Suprapubic skin (tissue), 4 donors: ENCODE data around the gene PTGER2. TPM values are rescaled to one million over a fixed set of nuclear protein-coding genes. Genes with fewer than 3 reads are reported as not detected.

ENCODE experiments used
- DNase-seq, 2 donors: peaks; one replicate each; pipeline ENCODE4 v3.0.0-alpha.2; 2019; ENCODE audit warnings: low spot score in 2 of 2
- H3K27ac ChIP-seq: fragments of 200-600 bp; sonication (generic); one replicate; pipeline ENCODE4 v1.5.1; 2019
- H3K27me3 ChIP-seq: fragments of 200-600 bp; sonication (generic); one replicate; pipeline ENCODE4 v1.5.1; 2019
- H3K36me3 ChIP-seq: fragments of 200-600 bp; sonication (generic); one replicate; pipeline ENCODE4 v1.5.1; 2019
- H3K4me1 ChIP-seq: fragments of 200-600 bp; sonication (generic); one replicate; pipeline ENCODE4 v1.5.1; 2019
- H3K4me3 ChIP-seq: fragments of 200-600 bp; sonication (generic); one replicate; pipeline ENCODE4 v1.5.1; 2019; ENCODE audit warnings: mild to moderate bottlenecking
- H3K9me3 ChIP-seq: fragments of 200-600 bp; sonication (generic); one replicate; pipeline ENCODE4 v1.5.1; 2019
- EP300 ChIP-seq: sonication (generic); formaldehyde crosslinking; IDR thresholded peaks from one replicate; pipeline ENCODE4 v1.6.1; 2017; ENCODE audit warnings: antibody characterized with exemption
- POLR2A ChIP-seq, 2 donors: fragments of 450-650 bp; IDR thresholded peaks; one replicate each; pipeline ENCODE4 v1.6.1; 2017; ENCODE audit warnings: antibody characterized with exemption in 2 of 2, mild to moderate bottlenecking in 2 of 2, moderate library complexity in 2 of 2
- POLR2AphosphoS5 ChIP-seq, 3 donors: sonication (generic); formaldehyde crosslinking; IDR thresholded peaks; one replicate each; pipeline ENCODE4 v1.6.1; 2017; ENCODE audit warnings: antibody characterized with exemption in 3 of 3
- WGBS: methylation state at CpG from one replicate; pipeline ENCODE4 v1.1.5; 2018; 5-methylcytosine and 5-hydroxymethylcytosine counted together
- total RNA-seq, 4 donors: library from RNA; depleted of rRNA; stranded (reverse); fragments of >200 nt; gene quantifications; one replicate each; pipeline ENCODE4 v1.1.0, GENCODE V29; 2016
- TF ChIP-seq, protein P1 (sequence below), 2 donors: fragments of 200-600 bp in 1 of 2; fragments of 450-650 bp in 1 of 2; sonication (generic) in 1 of 2; IDR thresholded peaks; one replicate each; pipeline ENCODE4 v1.5.1; 2016 to 2019; ENCODE audit warnings: antibody characterized with exemption in 2 of 2, mild to moderate bottlenecking in 1 of 2, moderate library complexity in 1 of 2

Gene PTGER2
- total RNA-seq, 4 donors from 2014 or later, result 0.49 to 1.0 (median 0.68) TPM

DNA sequence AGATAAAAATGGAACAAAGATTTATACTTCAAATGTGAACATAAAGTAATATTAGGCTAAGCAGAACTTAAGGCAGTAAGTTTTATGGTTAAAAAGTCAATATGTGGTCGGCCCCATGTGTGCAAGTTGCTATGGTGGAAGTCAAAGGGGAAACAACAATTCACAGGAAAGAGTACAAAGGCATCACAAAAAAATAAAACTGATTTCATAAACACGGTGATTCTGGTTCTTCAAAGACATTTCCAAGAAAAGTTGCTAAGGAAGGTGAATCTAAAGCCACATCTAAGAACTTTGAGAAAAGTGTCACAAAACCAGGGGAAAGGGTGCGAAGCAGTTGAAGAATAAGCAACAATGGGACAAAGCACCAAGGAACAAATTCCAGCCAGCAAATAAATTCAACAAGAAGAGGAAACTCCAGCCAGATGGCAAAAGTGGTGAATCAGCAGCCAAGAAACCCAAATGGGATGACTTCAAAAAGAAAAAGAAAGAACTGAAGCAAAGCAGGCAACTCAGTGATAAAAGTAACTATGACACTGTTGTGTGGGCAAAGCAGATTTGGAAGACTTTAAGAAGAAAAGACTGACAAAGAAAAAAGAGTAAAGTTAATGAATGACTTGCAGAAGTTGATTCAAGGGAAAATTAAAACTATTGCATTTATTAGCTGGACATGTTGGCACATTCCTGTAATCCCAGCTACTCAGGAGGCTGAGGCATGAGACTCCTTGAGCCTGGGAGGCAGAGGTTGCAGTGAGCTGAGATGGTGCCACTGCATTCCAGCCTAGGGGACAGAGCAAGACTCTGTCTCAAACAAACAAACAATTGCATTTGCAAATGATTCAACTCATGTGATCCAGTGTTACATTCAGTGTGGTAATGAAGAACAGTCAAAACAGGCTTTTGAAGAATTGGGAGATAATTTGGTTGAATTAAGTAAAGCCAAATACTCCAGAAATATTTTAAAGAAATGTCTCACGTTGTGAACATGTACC is 27.2 kb upstream of the PTGER2 start:
- no peak for DNase-seq
- Histone ChIP-seq H3K4me3 (no peak overlapping the region), H3K36me3 (no peaks in the 10 kb centered on the region), H3K4me1 (no peaks in the 10 kb centered on the region), H3K27me3 (no peaks in the 10 kb centered on the region), H3K27ac (no peak overlapping the region), H3K9me3 (no peaks in the 10 kb centered on the region)
- 54% methylated on average over 4 of the region's 4 CpGs for WGBS
- TF ChIP-seq POLR2AphosphoS5 (IDR thresholded peaks at IDR 0.05) (no peak), POLR2A (IDR thresholded peaks at IDR 0.05) (no peak), EP300 (no peak)
- TF ChIP-seq, protein P1, sequence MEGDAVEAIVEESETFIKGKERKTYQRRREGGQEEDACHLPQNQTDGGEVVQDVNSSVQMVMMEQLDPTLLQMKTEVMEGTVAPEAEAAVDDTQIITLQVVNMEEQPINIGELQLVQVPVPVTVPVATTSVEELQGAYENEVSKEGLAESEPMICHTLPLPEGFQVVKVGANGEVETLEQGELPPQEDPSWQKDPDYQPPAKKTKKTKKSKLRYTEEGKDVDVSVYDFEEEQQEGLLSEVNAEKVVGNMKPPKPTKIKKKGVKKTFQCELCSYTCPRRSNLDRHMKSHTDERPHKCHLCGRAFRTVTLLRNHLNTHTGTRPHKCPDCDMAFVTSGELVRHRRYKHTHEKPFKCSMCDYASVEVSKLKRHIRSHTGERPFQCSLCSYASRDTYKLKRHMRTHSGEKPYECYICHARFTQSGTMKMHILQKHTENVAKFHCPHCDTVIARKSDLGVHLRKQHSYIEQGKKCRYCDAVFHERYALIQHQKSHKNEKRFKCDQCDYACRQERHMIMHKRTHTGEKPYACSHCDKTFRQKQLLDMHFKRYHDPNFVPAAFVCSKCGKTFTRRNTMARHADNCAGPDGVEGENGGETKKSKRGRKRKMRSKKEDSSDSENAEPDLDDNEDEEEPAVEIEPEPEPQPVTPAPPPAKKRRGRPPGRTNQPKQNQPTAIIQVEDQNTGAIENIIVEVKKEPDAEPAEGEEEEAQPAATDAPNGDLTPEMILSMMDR (IDR thresholded peaks at IDR 0.05), result no peak

DNA sequence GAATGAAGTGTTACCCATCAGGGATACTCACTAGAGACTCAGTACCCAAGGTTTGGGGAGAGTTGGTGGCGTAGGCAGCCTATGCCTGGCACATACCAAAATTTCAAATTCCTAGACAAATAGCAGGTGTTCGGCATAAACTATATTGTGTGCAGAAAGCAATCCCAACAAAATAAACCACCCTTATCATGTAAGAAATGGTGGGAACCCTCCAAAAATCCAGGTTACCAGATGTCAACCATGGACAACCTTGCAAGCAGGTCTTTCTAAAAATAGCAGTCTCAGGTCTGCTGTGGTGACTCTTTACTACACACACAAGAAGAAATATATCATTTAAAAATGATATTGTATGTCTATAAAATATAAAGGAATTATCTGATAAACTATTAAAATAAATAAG is 17.7 kb upstream of the PTGER2 start:
- Histone ChIP-seq H3K9me3 (no peaks in the 10 kb centered on the region), H3K27ac (no peak overlapping the region), H3K4me3 (no peak overlapping the region), H3K36me3 (no peaks in the 10 kb centered on the region), H3K27me3 (no peaks in the 10 kb centered on the region), H3K4me1 (no peaks in the 10 kb centered on the region)
- TF ChIP-seq, protein P1 (IDR thresholded peaks at IDR 0.05), result no peak
- TF ChIP-seq POLR2AphosphoS5 (IDR thresholded peaks at IDR 0.05) (no peak), EP300 (no peak), POLR2A (IDR thresholded peaks at IDR 0.05) (no peak)
- 96% methylated on average over 2 of the region's 2 CpGs for WGBS
- DNase-seq, result no peak

DNA sequence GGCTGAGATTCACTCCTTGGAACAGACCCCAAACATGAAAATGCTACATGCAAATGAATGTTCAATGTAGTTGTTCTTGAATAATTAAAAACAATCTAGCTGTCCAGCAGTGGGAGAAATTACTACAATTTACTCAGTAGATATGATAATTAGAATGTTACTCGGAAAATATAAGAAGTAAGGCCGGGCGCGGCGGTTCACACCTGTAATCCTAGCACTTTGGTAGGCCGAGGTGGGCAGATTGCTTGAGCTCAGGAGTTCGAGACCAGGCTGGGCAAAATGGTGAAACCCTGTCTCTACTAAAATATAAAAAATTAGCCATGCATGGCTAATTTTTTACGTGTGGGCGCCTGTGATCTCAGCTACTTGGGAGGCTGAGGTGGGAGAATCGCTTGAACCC is 15.3 kb upstream of the PTGER2 start:
- H3K4me1 ChIP-seq, result no peaks in the 10 kb centered on the region
- no peak for DNase-seq
- TF ChIP-seq, protein P1 (IDR thresholded peaks at IDR 0.05), result no peak
- TF ChIP-seq EP300, result no peak
- TF ChIP-seq POLR2AphosphoS5 (IDR thresholded peaks at IDR 0.05), result no peak
- no peak for TF ChIP-seq POLR2A (IDR thresholded peaks at IDR 0.05)
- no peaks in the 10 kb centered on the region for H3K9me3 ChIP-seq
- 89% methylated on average over 10 of the region's 10 CpGs for whole genome bisulfite sequencing
- H3K27me3 ChIP-seq, result no peaks in the 10 kb centered on the region
- no peak overlapping the region for H3K27ac ChIP-seq
- H3K36me3 ChIP-seq, result no peaks in the 10 kb centered on the region
- H3K4me3 ChIP-seq, result no peak overlapping the region

DNA sequence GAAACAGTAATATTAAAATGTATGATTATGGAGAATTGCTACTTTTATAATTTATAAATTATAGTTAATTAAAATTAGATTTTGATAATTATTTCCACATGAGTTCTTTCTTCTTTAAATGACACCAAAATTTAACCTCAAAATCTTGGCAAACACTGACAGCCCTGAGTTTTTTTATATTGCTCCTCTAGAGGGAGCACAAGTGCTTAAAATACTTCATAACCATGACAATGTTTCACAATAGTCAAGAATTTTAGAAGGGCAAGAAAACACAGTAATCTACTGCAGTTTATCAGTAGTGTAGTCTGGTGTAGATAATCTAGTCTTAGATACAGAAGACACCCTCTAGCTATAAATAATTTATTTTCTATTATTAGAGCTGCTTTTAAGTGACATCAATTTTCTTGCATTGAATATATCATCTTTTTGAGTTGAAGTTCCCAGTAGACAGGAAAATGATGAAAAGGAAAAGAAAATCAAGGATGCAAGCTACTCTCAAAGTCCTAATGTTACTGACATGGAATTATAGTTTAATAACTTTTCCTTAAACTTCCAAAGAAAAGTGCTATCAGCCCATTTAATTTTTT is 14.3 kb upstream of the PTGER2 start:
- Histone ChIP-seq H3K4me1 (no peaks in the 10 kb centered on the region), H3K4me3 (no peak overlapping the region), H3K36me3 (no peaks in the 10 kb centered on the region), H3K27me3 (no peaks in the 10 kb centered on the region), H3K27ac (no peak overlapping the region), H3K9me3 (no peaks in the 10 kb centered on the region)
- TF ChIP-seq, protein P1 (IDR thresholded peaks at IDR 0.05), result peak; percentile 47 to 57
- no peak for TF ChIP-seq POLR2A (IDR thresholded peaks at IDR 0.05)
- no peak for DNase-seq

DNA sequence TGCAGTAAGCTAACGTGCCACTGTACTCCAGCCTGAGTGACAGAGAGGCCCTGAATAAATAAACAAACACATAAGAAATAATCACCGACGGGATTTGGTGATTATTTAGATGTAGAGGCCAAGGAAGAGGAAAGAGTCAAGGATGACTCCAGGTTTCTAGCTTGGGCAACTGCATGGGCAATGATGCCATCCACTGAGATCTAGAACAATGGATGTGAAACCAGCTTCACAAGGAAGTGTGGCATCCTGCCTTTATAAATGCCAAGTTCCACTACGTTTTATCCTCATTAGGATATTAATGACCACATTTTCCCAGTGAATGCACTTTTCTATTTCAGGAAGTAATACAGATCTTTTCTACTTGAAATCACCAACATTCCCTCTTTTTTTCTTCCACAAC is 10.9 kb upstream of the PTGER2 start:
- Histone ChIP-seq H3K4me1 (no peaks in the 10 kb centered on the region), H3K27me3 (no peaks in the 10 kb centered on the region)
- WGBS, result 77% methylated on average over 4 of the region's 4 CpGs

More for the DNA sequence above, 10.9 kb upstream of the PTGER2 start:
- Histone ChIP-seq H3K4me3 (no peak overlapping the region), H3K9me3 (no peaks in the 10 kb centered on the region), H3K27ac (no peak overlapping the region), H3K36me3 (no peaks in the 10 kb centered on the region)
- no peak for TF ChIP-seq EP300
- TF ChIP-seq, protein P1 (IDR thresholded peaks at IDR 0.05), result no peak
- no peak for TF ChIP-seq POLR2AphosphoS5 (IDR thresholded peaks at IDR 0.05)
- no peak for TF ChIP-seq POLR2A (IDR thresholded peaks at IDR 0.05)
- DNase-seq, result no peak
